Lung (tissue), 12 donors: ENCODE data around the gene ZNF710. TPM values are rescaled to one million over a fixed set of nuclear protein-coding genes. Genes with fewer than 3 reads are reported as not detected.
A peak's percentile ranks its signal among the peaks of the same experiment; 100 is the strongest.

Experiments
- ATAC-seq: fragments of 200-7000 bp; cut with Tn5 transposase; one replicate; pipeline ENCODE4 v1.9.1; 2020; ENCODE audit warnings: moderate number of reproducible peaks; ENCODE audit not compliant: insufficient read depth, low FRiP score
- DNase-seq, 3 donors: peaks; one replicate each; pipeline ENCODE4 v3.0.0-alpha.2; 2013 to 2017
- H3K27ac ChIP-seq, 2 donors: one replicate each; pipeline ENCODE4 v1.5.1; 2013; ENCODE audit warnings: mild to moderate bottlenecking in 2 of 2, moderate library complexity in 2 of 2, control low read depth in 1 of 2, inconsistent platforms in 1 of 2, low read depth in 1 of 2, low read length in 1 of 2
- H3K27me3 ChIP-seq, 3 donors: one replicate each; pipeline ENCODE4 v1.5.1; 2013; ENCODE audit warnings: low read length in 2 of 3; ENCODE audit not compliant: control insufficient read depth in 3 of 3, insufficient read depth in 3 of 3
- H3K36me3 ChIP-seq, 4 donors: one replicate each; pipeline ENCODE4 v1.5.1; 2013; ENCODE audit warnings: low read length in 4 of 4, mild to moderate bottlenecking in 1 of 4, moderate library complexity in 1 of 4; ENCODE audit not compliant: control insufficient read depth in 4 of 4, insufficient read depth in 4 of 4
- H3K4me1 ChIP-seq, 5 donors: one replicate each; pipeline ENCODE4 v1.5.1; 2013; ENCODE audit warnings: low read length in 5 of 5, mild to moderate bottlenecking in 2 of 5, moderate library complexity in 1 of 5; ENCODE audit not compliant: control insufficient read depth in 5 of 5, insufficient read depth in 5 of 5
- H3K4me3 ChIP-seq: one replicate; pipeline ENCODE4 v1.5.1; 2013; ENCODE audit warnings: mild to moderate bottlenecking, control low read depth, moderate library complexity
- H3K9ac ChIP-seq, 2 donors: one replicate each; pipeline ENCODE4 v1.5.1; 2013; ENCODE audit warnings: low read length in 2 of 2, control low read depth in 1 of 2; ENCODE audit not compliant: insufficient read depth in 1 of 2
- H3K9me3 ChIP-seq, 4 donors: one replicate each; pipeline ENCODE4 v1.5.1; 2013; ENCODE audit warnings: low read length in 3 of 4, mild to moderate bottlenecking in 1 of 4, moderate library complexity in 1 of 4; ENCODE audit not compliant: control insufficient read depth in 4 of 4, insufficient read depth in 3 of 4
- CTCF ChIP-seq: IDR thresholded peaks from 2 replicates; pipeline ENCODE4 v1.5.1; 2012; ENCODE audit warnings: mild to moderate bottlenecking; ENCODE audit errors: control extremely low read depth, extremely low read depth
- WGBS, 2 donors: extraction: QIAGEN DNeasy Blood & Tissue Kit; methylation state at CpG; one replicate each; pipeline ENCODE4 v1.1.7; 2013; 5-methylcytosine and 5-hydroxymethylcytosine counted together
- polyA plus RNA-seq, 2 donors: library from polyadenylated mRNA; stranded (reverse); fragments of 200-250 nt; gene quantifications; one replicate each; pipeline ENCODE4 v1.2.1, GENCODE V29; 2013
- total RNA-seq, 2 donors: library from RNA; depleted of rRNA in 1 of 2; stranded (reverse); fragments of >200 nt in 1 of 2; gene quantifications; one replicate each; pipeline ENCODE4 v1.2.1, GENCODE V29; 2014 to 2021
- donor health status: control.
- donor health status: control.
- donor health status: Bipolar disorder and iron deficiency.
- donor health status: healthy.
- donor health status: DM: yes; HTN: yes; CAD: no.

ZNF710 gene
- total and polyA plus RNA-seq, 4 donors: 19.6 to 49.1 (median 38.6) TPM

- Histone ChIP-seq H3K27ac (peak overlapping the region; percentile 45 to 95), H3K27me3 (peaks cover 0 to 2% (median 0%) of the 10 kb centered on the region in 3 donors), H3K9me3 (no peaks in the 10 kb centered on the region), H3K9ac (no peak overlapping the region), H3K4me1 (peaks cover 0 to 28% (median 19%) of the 10 kb centered on the region in 5 donors), H3K36me3 (no peaks in the 10 kb centered on the region), H3K4me3 (peak overlapping the region; percentile 5)
- ATAC-seq: no peak
- TF ChIP-seq CTCF: no peak
- peak; percentile 42 to 81 (median 58) for DNase-seq
- WGBS, 2 donors: 17 to 37% methylated on average over 14 of the region's 14 CpGs
Observed at GRCh38 chr15:89999676-90000185, 1.4 kb upstream of the ZNF710 start.

GRCh38 chr15:90000186-90001001 is 730 bp upstream of the ZNF710 start:
- 21 to 34% methylated on average over 63 of the region's 63 CpGs for WGBS, 2 donors
- Histone ChIP-seq H3K27ac (peak overlapping the region; percentile 45 to 95), H3K27me3 (peaks cover 0 to 2% (median 0%) of the 10 kb centered on the region in 3 donors), H3K4me3 (peak overlapping the region; percentile 34), H3K36me3 (no peaks in the 10 kb centered on the region), H3K4me1 (peaks cover 0 to 34% (median 24%) of the 10 kb centered on the region in 5 donors), H3K9ac (peak overlapping the region; percentile 72 to 81), H3K9me3 (no peaks in the 10 kb centered on the region)
- DNase-seq (peak; percentile 35 to 58 (median 55)), ATAC-seq (no peak)
- no peak for TF ChIP-seq CTCF

- H3K27ac ChIP-seq: peak overlapping the region; percentile 74 to 97
- no peaks in the 10 kb centered on the region for H3K36me3 ChIP-seq
- ATAC-seq (no peak), DNase-seq (peak; percentile 78 to 82 (median 79))
- peaks cover 0 to 34% (median 27%) of the 10 kb centered on the region in 5 donors for H3K4me1 ChIP-seq
- no peak overlapping the region for H3K9ac ChIP-seq
- H3K4me3 ChIP-seq: peak overlapping the region; percentile 75
- TF ChIP-seq CTCF: no peak
- H3K27me3 ChIP-seq: peaks cover 0 to 2% (median 0%) of the 10 kb centered on the region in 3 donors
- H3K9me3 ChIP-seq: no peaks in the 10 kb centered on the region
- WGBS, 2 donors: 1% methylated on average over 32 to 88 of the region's 89 CpGs
Observed at GRCh38 chr15:90001683-90002427, 731 bp downstream of the ZNF710 start.
